Glutamatergic neuron (in vitro differentiated cells): ENCODE data around the gene SHANK3. TPM values are rescaled to one million over a fixed set of nuclear protein-coding genes. Genes with fewer than 3 reads are reported as not detected.

Experiments used
- DNase-seq: peaks from one replicate; pipeline ENCODE4 v3.0.0; 2022
- H3K27ac Mint-ChIP-seq: one replicate; pipeline ENCODE4 v1.8.0; 2020; ENCODE audit warnings: mild to moderate bottlenecking, mixed read lengths, inconsistent platforms; ENCODE audit not compliant: unreplicated experiment
- H3K27me3 Mint-ChIP-seq: one replicate; pipeline ENCODE4 v1.8.0; 2020; ENCODE audit warnings: mild to moderate bottlenecking, moderate library complexity, mixed read lengths, inconsistent platforms; ENCODE audit not compliant: unreplicated experiment
- H3K36me3 Mint-ChIP-seq: one replicate; pipeline ENCODE4 v1.8.0; 2020; ENCODE audit warnings: mild to moderate bottlenecking, mixed read lengths, inconsistent platforms; ENCODE audit not compliant: unreplicated experiment
- H3K4me1 Mint-ChIP-seq: one replicate; pipeline ENCODE4 v1.8.0; 2020; ENCODE audit warnings: mild to moderate bottlenecking, low read depth, mixed read lengths, inconsistent platforms; ENCODE audit not compliant: unreplicated experiment
- H3K4me3 Mint-ChIP-seq: one replicate; pipeline ENCODE4 v1.8.0; 2020; ENCODE audit warnings: mild to moderate bottlenecking, mixed read lengths, inconsistent platforms; ENCODE audit not compliant: unreplicated experiment
- H3K9me3 Mint-ChIP-seq: one replicate; pipeline ENCODE4 v1.8.0; 2020; ENCODE audit warnings: mild to moderate bottlenecking, moderate library complexity, mixed read lengths, inconsistent platforms; ENCODE audit not compliant: unreplicated experiment
- long read RNA-seq: library from polyadenylated mRNA; unstranded; transcript quantifications from one replicate; pipeline ENCODE4 v2.0.0, GENCODE V29; 2020; ENCODE audit not compliant: unreplicated experiment
- total RNA-seq: library from RNA; stranded (reverse); fragmentation: NEBNext Ultra II Directional; extraction: Animal tissue kit (Norgen Biotek cat#: 25700); gene quantifications from one replicate; pipeline ENCODE4 v1.2.1, GENCODE V29; 2021; ENCODE audit not compliant: unreplicated experiment
- TF ChIP-seq, protein P1 (sequence below): fragments of 200-600 bp; sonication (generic); IDR thresholded peaks from one replicate; pipeline ENCODE4 v1.5.0; 2021; ENCODE audit not compliant: partially characterized antibody, unreplicated experiment

Gene SHANK3
- 20.4 TPM for total RNA-seq
- long read RNA-seq, partial matches to known transcripts, result 0 of 1 reads
- long read RNA-seq, other reads (novel, unspliced or antisense), result 1 of 1 reads

DNA sequence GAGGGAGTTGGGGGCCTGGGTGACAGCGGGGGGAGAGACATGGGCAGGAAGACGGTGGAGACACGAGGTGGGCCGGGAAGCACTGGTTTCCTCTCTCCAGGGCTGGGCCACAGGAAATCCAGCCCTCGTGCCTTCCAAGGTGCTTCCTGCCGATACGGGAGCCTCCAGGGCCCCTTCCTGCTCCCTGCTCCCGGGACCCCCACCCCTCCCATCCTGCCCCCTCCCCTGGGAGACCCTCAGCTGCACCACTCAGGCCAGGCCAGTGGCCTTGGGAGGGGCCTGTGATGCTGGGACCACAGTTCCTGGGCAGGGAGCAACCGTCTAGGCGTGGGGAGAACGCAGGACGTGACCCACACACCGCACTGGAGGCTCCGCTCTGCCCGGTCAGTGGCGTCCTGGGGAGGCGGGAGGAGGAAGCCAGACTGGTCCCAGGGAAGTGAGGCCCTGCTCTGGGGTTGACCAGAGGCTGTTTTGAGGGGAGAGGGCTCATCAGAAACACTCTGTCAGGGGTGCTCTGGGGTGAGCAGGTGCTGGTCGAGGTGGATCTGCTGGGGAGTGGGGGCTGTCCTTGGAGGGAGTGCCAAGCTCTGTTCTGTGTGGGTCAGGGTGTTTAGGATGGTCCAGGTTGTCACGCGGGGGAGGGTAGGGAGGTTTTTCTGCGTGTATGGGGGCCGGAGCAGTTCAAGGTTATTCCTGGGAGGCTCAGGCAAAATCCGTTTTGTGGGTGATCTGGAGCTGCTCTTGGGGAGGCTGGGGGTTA lies at the start of gene SHANK3:
SHANK3 (plus strand) TSS at position 353 of the 760 bp plus-strand sequence.
- H3K4me3 Mint-ChIP-seq, result no peak within 1 kb of the TSS
- peaks cover 26% of the 10 kb centered on the region for H3K27me3 Mint-ChIP-seq
- no peak for DNase-seq
- peaks cover 10% of the 10 kb centered on the region for H3K9me3 Mint-ChIP-seq
- H3K27ac Mint-ChIP-seq, result no peak within 1 kb of the TSS
- TF ChIP-seq, protein P1, sequence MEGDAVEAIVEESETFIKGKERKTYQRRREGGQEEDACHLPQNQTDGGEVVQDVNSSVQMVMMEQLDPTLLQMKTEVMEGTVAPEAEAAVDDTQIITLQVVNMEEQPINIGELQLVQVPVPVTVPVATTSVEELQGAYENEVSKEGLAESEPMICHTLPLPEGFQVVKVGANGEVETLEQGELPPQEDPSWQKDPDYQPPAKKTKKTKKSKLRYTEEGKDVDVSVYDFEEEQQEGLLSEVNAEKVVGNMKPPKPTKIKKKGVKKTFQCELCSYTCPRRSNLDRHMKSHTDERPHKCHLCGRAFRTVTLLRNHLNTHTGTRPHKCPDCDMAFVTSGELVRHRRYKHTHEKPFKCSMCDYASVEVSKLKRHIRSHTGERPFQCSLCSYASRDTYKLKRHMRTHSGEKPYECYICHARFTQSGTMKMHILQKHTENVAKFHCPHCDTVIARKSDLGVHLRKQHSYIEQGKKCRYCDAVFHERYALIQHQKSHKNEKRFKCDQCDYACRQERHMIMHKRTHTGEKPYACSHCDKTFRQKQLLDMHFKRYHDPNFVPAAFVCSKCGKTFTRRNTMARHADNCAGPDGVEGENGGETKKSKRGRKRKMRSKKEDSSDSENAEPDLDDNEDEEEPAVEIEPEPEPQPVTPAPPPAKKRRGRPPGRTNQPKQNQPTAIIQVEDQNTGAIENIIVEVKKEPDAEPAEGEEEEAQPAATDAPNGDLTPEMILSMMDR, result no peak
- no peaks in the 10 kb centered on the region for H3K36me3 Mint-ChIP-seq
- H3K4me1 Mint-ChIP-seq, result no peaks in the 10 kb centered on the region

GRCh38 chr22:50624347-50625130 lies 48.1 kb upstream of the SHANK3 start:
- Mint-ChIP-seq H3K36me3 (no peaks in the 10 kb centered on the region), H3K9me3 (peaks cover 2% of the 10 kb centered on the region), H3K27ac (no peak overlapping the region), H3K27me3 (peaks cover 13% of the 10 kb centered on the region), H3K4me1 (peaks cover 11% of the 10 kb centered on the region), H3K4me3 (no peak overlapping the region)
- TF ChIP-seq, protein P1, result no peak
- no peak for DNase-seq

- TF ChIP-seq, protein P1, result no peak
- no peak for DNase-seq
- H3K36me3 Mint-ChIP-seq, result no peaks in the 10 kb centered on the region
Measured at GRCh38 chr22:50625131-50625567, 47.5 kb upstream of the SHANK3 start.

DNA sequence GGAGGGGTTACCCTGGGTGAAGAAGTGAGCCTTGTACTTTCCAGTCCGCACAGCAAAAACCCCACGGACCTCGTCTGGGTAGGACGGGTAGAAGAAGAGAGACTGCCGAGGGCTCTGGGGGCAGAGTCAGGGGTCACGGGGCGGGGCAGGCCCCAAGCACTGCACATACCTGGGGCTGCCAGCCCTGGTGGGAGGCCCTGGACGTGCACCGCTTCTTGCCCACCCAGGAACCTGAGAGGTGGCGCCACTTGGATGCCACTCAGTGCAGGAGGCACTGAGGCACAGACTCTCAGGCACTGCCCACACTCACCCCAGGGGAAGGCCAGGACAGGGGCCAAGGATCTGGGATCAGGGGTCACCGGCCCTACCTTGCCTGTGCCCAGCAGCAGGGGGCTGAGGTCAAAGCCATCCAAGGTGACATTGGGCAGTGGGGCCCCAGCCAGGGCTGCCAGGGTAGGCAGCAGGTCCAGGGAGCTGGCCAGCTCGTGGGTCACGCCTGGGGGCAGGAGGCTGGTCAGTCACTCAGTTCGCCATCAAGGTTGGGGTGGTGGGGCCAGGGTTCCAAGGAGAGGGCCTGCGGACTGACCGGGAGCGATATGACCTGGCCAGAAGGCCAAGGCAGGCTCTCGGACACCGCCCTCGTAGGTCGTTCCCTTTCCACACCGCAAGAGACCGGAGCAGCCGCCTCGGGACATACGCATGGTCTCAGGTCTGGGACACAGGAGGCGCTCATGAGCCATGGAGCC lies 46.9 kb upstream of the SHANK3 start:
- Mint-ChIP-seq H3K9me3 (peaks cover 2% of the 10 kb centered on the region), H3K27ac (no peak overlapping the region), H3K36me3 (no peaks in the 10 kb centered on the region), H3K4me1 (peaks cover 18% of the 10 kb centered on the region), H3K4me3 (no peak overlapping the region), H3K27me3 (peaks cover 13% of the 10 kb centered on the region)
- TF ChIP-seq, protein P1, result no peak
- no peak for DNase-seq

More at GRCh38 chr22:50625131-50625567, 47.5 kb upstream of the SHANK3 start:
- Mint-ChIP-seq H3K9me3 (peaks cover 2% of the 10 kb centered on the region), H3K4me1 (peaks cover 16% of the 10 kb centered on the region), H3K27me3 (peaks cover 13% of the 10 kb centered on the region), H3K4me3 (no peak overlapping the region), H3K27ac (no peak overlapping the region)
